ENCODE data around the gene CMTR1. TPM values are rescaled to one million over a fixed set of nuclear protein-coding genes. Genes with fewer than 3 reads are reported as not detected.

Gene CMTR1
- total and polyA plus RNA-seq, 2 donors = 32.2 to 39.6 TPM

- peaks cover 37% of the 10 kb centered on the region in 2 donors for H3K36me3 ChIP-seq (ENCODE audit: control insufficient read depth in 2 of 2, insufficient read depth in 2 of 2, low read length in 1 of 2)
- H3K4me1 ChIP-seq (ENCODE audit: control insufficient read depth in 2 of 2, insufficient read depth in 2 of 2, low read length in 2 of 2) = peaks cover 12 to 44% of the 10 kb centered on the region in 2 donors
- no peak overlapping the region for H3K27ac ChIP-seq (ENCODE audit: low read depth in 1 of 2, low read length in 1 of 2)
- no peak overlapping the region for H3K4me3 ChIP-seq (ENCODE audit: low read length in 2 of 2)
- WGBS = 99% methylated on average over 8 of the region's 8 CpGs
- DNase-seq (ENCODE audit: low read depth in 6 of 9, low spot score in 9 of 9) = no peak
- H3K9me3 ChIP-seq (ENCODE audit: control insufficient read depth in 2 of 2, insufficient read depth in 1 of 2, low read length in 1 of 2) = no peaks in the 10 kb centered on the region
- H3K27me3 ChIP-seq (ENCODE audit: control insufficient read depth in 2 of 2, insufficient read depth in 1 of 2, low read length in 1 of 2) = no peaks in the 10 kb centered on the region
These were observed 53.3 kb downstream of the CMTR1 start for GRCh38 chr6:37486121-37486839.

GRCh38 chr6:37487591-37488380, 54.8 kb downstream of the CMTR1 start:
- no peak overlapping the region for H3K27ac ChIP-seq (ENCODE audit: low read depth in 1 of 2, low read length in 1 of 2)
- WGBS = 75% methylated on average over 9 of the region's 9 CpGs
- no peaks in the 10 kb centered on the region for H3K9me3 ChIP-seq (ENCODE audit: control insufficient read depth in 2 of 2, insufficient read depth in 1 of 2, low read length in 1 of 2)
- H3K27me3 ChIP-seq (ENCODE audit: control insufficient read depth in 2 of 2, insufficient read depth in 1 of 2, low read length in 1 of 2) = no peaks in the 10 kb centered on the region
- peaks cover 22% of the 10 kb centered on the region in 2 donors for H3K36me3 ChIP-seq (ENCODE audit: control insufficient read depth in 2 of 2, insufficient read depth in 2 of 2, low read length in 1 of 2)
- H3K4me3 ChIP-seq (ENCODE audit: low read length in 2 of 2) = no peak overlapping the region
- DNase-seq (ENCODE audit: low read depth in 6 of 9, low spot score in 9 of 9) = no peak
- H3K4me1 ChIP-seq (ENCODE audit: control insufficient read depth in 2 of 2, insufficient read depth in 2 of 2, low read length in 2 of 2) = peaks cover 16 to 59% of the 10 kb centered on the region in 2 donors

DNA sequence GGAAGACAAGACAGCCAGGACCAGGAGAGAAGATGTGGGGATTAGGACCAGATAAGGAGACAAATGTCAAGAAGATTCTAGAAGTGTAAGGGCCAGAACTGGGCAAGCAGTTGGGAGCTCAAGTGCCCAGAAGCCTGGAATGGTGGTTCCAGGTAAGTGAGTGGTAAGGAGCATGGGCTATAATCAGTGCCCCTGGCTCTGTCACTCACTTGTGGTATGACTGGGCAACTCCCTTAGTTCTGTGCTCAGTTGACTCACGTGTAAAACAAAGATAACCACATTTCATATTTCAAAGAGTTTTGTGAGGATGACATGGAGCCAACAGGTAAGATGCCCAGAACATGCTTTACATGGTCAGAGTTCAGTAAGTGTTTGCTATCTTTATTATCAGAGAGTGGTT, 55.5 kb downstream of the CMTR1 start:
- no peak overlapping the region for H3K4me3 ChIP-seq (ENCODE audit: low read length in 2 of 2)
- WGBS = 65% methylated on average over 1 of the region's 1 CpG
- peaks cover 16 to 65% of the 10 kb centered on the region in 2 donors for H3K4me1 ChIP-seq (ENCODE audit: control insufficient read depth in 2 of 2, insufficient read depth in 2 of 2, low read length in 2 of 2)
- H3K36me3 ChIP-seq (ENCODE audit: control insufficient read depth in 2 of 2, insufficient read depth in 2 of 2, low read length in 1 of 2) = peaks cover 17 to 18% of the 10 kb centered on the region in 2 donors
- no peaks in the 10 kb centered on the region for H3K9me3 ChIP-seq (ENCODE audit: control insufficient read depth in 2 of 2, insufficient read depth in 1 of 2, low read length in 1 of 2)
- no peak for DNase-seq (ENCODE audit: low read depth in 6 of 9, low spot score in 9 of 9)
- H3K27ac ChIP-seq (ENCODE audit: low read depth in 1 of 2, low read length in 1 of 2) = no peak overlapping the region
- H3K27me3 ChIP-seq (ENCODE audit: control insufficient read depth in 2 of 2, insufficient read depth in 1 of 2, low read length in 1 of 2) = no peaks in the 10 kb centered on the region

DNA sequence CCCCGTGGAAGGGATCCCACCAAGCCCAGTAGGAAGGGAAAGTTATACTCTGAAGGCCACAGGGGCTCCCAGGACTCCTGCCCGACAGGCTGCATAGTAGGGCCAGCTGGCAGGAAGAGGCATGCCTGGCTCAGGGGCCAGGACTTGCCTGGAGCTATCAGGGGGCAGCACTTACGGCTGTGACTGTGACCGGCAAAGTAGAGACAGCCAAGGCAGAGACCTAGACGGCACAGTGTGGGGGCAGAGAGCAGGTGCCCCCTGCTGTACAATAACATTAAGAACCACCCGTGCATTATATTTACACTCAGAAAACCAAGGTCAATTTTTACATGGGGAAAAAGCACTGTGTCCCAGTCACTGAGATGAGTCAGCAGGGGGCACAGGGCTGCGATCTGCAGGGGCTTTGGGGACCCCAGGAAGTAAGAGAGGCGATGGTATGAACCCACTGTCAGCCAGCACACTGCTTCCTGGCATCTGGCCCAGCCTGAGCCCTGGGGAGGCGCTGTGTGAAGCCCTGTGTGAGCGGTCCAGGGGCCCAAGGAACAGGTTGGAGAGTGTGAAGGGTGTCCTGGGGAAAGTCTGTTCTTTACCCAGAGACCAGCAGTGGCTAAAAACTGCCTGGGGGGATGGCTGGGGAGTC, 56.8 kb downstream of the CMTR1 start:
- Histone ChIP-seq H3K27me3 (ENCODE audit: control insufficient read depth in 2 of 2, insufficient read depth in 1 of 2, low read length in 1 of 2) (no peaks in the 10 kb centered on the region), H3K4me1 (ENCODE audit: control insufficient read depth in 2 of 2, insufficient read depth in 2 of 2, low read length in 2 of 2) (peaks cover 16 to 62% of the 10 kb centered on the region in 2 donors), H3K27ac (ENCODE audit: low read depth in 1 of 2, low read length in 1 of 2) (peak overlapping the region in 1 of 2 donors; percentile 26), H3K36me3 (ENCODE audit: control insufficient read depth in 2 of 2, insufficient read depth in 2 of 2, low read length in 1 of 2) (peaks cover 9 to 12% of the 10 kb centered on the region in 2 donors), H3K4me3 (ENCODE audit: low read length in 2 of 2) (no peak overlapping the region), H3K9me3 (ENCODE audit: control insufficient read depth in 2 of 2, insufficient read depth in 1 of 2, low read length in 1 of 2) (no peaks in the 10 kb centered on the region)
- peak in 3 of 9 donors; percentile 55 to 75 (median 59) for DNase-seq (ENCODE audit: low read depth in 6 of 9, low spot score in 9 of 9)
- 70% methylated on average over 10 of the region's 10 CpGs for WGBS

GRCh38 chr6:37490536-37491170, 57.6 kb downstream of the CMTR1 start:
- WGBS = 96% methylated on average over 9 of the region's 9 CpGs
- no peak for DNase-seq (ENCODE audit: low read depth in 6 of 9, low spot score in 9 of 9)
- Histone ChIP-seq H3K9me3 (ENCODE audit: control insufficient read depth in 2 of 2, insufficient read depth in 1 of 2, low read length in 1 of 2) (no peaks in the 10 kb centered on the region), H3K4me1 (ENCODE audit: control insufficient read depth in 2 of 2, insufficient read depth in 2 of 2, low read length in 2 of 2) (peaks cover 16 to 58% of the 10 kb centered on the region in 2 donors), H3K4me3 (ENCODE audit: low read length in 2 of 2) (no peak overlapping the region), H3K27ac (ENCODE audit: low read depth in 1 of 2, low read length in 1 of 2) (peak overlapping the region in 1 of 2 donors; percentile 26), H3K36me3 (ENCODE audit: control insufficient read depth in 2 of 2, insufficient read depth in 2 of 2, low read length in 1 of 2) (peaks cover 8% of the 10 kb centered on the region in 2 donors), H3K27me3 (ENCODE audit: control insufficient read depth in 2 of 2, insufficient read depth in 1 of 2, low read length in 1 of 2) (no peaks in the 10 kb centered on the region)

DNA sequence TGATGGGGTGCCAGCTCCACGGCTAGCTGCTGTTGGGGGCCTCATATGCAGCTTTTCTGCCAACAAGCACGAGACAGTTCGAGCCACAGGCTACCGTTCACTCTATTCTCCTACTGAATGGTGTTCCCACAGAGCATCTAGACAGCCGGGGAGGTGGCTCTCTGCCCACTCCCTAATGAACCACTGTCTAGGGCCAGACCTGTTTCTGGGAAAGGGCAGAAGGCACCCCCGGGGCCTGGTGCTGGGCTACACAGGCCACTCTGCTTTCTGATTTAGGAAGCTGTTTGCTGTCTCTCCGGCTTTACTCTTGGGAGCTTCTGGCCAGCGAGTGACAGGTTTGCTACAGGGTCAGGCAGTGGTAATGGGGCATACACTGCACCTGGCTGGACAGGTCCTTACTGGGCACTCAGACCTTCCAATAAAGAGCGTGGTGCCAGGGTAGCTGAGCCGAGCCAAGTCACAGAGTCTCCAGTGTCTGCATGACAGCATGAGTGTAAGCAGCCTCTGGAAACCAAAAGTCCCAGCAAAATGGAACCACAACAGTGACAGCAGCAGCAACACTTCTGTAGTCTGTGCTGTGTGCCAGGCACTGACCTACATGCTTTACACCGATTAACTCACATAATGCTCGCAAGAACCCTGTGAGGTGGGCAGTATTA, 58.3 kb downstream of the CMTR1 start:
- 95% methylated on average over 12 of the region's 12 CpGs for WGBS
- H3K4me3 ChIP-seq (ENCODE audit: low read length in 2 of 2) = no peak overlapping the region
- peaks cover 16 to 61% of the 10 kb centered on the region in 2 donors for H3K4me1 ChIP-seq (ENCODE audit: control insufficient read depth in 2 of 2, insufficient read depth in 2 of 2, low read length in 2 of 2)
- H3K27ac ChIP-seq (ENCODE audit: low read depth in 1 of 2, low read length in 1 of 2) = peak overlapping the region in 1 of 2 donors; percentile 21
- no peaks in the 10 kb centered on the region for H3K9me3 ChIP-seq (ENCODE audit: control insufficient read depth in 2 of 2, insufficient read depth in 1 of 2, low read length in 1 of 2)
- DNase-seq (ENCODE audit: low read depth in 6 of 9, low spot score in 9 of 9) = no peak
- H3K36me3 ChIP-seq (ENCODE audit: control insufficient read depth in 2 of 2, insufficient read depth in 2 of 2, low read length in 1 of 2) = peaks cover 5 to 8% of the 10 kb centered on the region in 2 donors
- H3K27me3 ChIP-seq (ENCODE audit: control insufficient read depth in 2 of 2, insufficient read depth in 1 of 2, low read length in 1 of 2) = no peaks in the 10 kb centered on the region

DNA sequence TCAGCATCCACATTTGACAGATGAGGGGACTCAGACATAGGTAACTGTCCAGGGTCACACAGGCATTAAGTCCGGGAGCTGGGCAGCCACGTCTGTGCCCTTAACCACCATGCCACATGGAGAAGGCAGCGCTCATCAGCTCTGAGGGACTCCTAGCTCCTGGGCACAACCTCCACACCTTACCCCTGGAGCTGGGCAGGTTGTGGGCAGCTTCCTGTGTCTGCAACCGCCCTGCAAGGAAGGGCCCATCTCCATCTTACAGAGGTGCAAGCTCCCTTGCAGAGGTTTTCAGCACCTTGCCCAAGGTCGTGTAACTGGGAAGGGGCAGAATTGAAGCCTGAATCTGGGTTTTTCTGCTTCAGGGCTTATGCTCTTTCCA, 58.8 kb downstream of the CMTR1 start:
- Histone ChIP-seq H3K27me3 (ENCODE audit: control insufficient read depth in 2 of 2, insufficient read depth in 1 of 2, low read length in 1 of 2) (no peaks in the 10 kb centered on the region), H3K4me3 (ENCODE audit: low read length in 2 of 2) (no peak overlapping the region), H3K27ac (ENCODE audit: low read depth in 1 of 2, low read length in 1 of 2) (peak overlapping the region in 1 of 2 donors; percentile 26), H3K36me3 (ENCODE audit: control insufficient read depth in 2 of 2, insufficient read depth in 2 of 2, low read length in 1 of 2) (peaks cover 5 to 8% of the 10 kb centered on the region in 2 donors), H3K4me1 (ENCODE audit: control insufficient read depth in 2 of 2, insufficient read depth in 2 of 2, low read length in 2 of 2) (peaks cover 16 to 61% of the 10 kb centered on the region in 2 donors), H3K9me3 (ENCODE audit: control insufficient read depth in 2 of 2, insufficient read depth in 1 of 2, low read length in 1 of 2) (no peaks in the 10 kb centered on the region)
- DNase-seq (ENCODE audit: low read depth in 6 of 9, low spot score in 9 of 9) = no peak
- WGBS = 93% methylated on average over 5 of the region's 5 CpGs

DNA sequence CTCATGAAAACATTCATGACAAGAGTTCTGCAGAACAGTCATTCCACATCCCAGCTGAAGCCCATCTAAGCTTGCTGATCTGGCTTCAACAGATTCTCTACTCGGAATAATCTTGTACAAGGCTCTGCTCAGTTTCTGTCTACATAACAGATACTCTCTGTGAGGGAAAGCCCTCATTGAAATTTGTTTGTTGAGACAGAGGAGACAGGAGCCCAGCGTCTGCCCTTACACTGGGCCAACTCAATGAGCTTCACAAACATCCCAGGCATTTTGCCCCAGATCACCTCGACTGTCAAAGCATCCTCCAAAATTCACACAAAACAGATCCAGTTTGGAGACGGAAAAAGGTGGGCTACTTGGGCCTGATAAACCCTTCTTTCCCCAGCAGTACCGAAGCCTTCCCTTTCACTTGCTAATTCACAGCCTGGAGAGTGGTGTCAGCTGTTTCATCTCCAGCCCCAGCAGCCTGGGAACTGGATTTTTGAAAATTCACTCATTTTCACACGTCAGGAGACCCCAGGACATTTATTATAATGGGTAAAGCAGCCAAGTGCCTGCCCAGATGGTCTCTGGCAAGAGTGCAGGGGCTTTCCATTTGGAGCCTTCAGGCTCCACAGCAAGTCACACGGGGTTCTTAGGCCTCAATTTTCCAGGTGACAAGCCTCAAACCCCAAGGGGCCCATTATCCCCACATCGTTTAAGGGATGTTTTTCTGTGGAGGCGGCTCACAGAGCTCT, 59.4 kb downstream of the CMTR1 start:
- 89% methylated on average over 9 of the region's 9 CpGs for WGBS
- peak overlapping the region in 1 of 2 donors; percentile 39 for H3K27ac ChIP-seq (ENCODE audit: low read depth in 1 of 2, low read length in 1 of 2)

More for the DNA sequence above, 59.4 kb downstream of the CMTR1 start:
- H3K9me3 ChIP-seq (ENCODE audit: control insufficient read depth in 2 of 2, insufficient read depth in 1 of 2, low read length in 1 of 2) = no peaks in the 10 kb centered on the region
- peaks cover 5 to 8% of the 10 kb centered on the region in 2 donors for H3K36me3 ChIP-seq (ENCODE audit: control insufficient read depth in 2 of 2, insufficient read depth in 2 of 2, low read length in 1 of 2)
- no peak overlapping the region for H3K4me3 ChIP-seq (ENCODE audit: low read length in 2 of 2)
- no peaks in the 10 kb centered on the region for H3K27me3 ChIP-seq (ENCODE audit: control insufficient read depth in 2 of 2, insufficient read depth in 1 of 2, low read length in 1 of 2)
- no peak for DNase-seq (ENCODE audit: low read depth in 6 of 9, low spot score in 9 of 9)
- peaks cover 16 to 61% of the 10 kb centered on the region in 2 donors for H3K4me1 ChIP-seq (ENCODE audit: control insufficient read depth in 2 of 2, insufficient read depth in 2 of 2, low read length in 2 of 2)

Data from thymus (tissue), 11 donors.